T-helper 2 cell treated with Interferon-gamma antibody and Interleukin-4, amounts not matched to agents 100 ng/mL and 5 ng/mL, for 36 hours (primary cell): ENCODE results near the gene LGR4. TPM values are rescaled to one million over a fixed set of nuclear protein-coding genes. Genes with fewer than 3 reads are reported as not detected.

Experiments used
- intact Hi-C: fragments of 100-400 bp; cut with micrococcal nuclease; formaldehyde crosslinking; loops from one replicate; pipeline ENCODE4 v1.15.1; 2023
- total RNA-seq: library from RNA; stranded (reverse); gene quantifications from 2 replicates; pipeline ENCODE4 v1.2.3, GENCODE V29; 2022

LGR4 gene
- total RNA-seq, 1 donor from 2014 or later, result 0.11 TPM

DNA sequence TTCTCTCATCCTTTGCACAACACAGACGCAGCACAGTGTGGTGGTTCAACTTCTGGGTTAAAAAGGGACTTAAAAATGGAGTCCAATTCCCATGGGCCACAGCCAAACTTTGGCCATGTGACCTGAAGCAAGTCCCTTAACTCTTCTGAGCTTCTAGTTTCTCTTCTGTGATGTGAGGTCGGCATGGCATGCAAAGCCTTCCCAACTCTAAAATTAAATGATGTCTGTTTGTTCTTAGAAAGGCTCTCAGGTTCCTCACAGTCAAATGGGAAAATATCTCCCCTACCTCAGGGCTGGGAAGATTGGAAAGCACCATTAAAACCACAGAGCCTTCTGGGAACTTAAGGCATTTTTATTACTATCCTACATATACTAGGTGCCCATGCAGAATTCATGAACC, 38.8 kb downstream of the LGR4 start:
- intact Hi-C loops, result no loop called here

DNA sequence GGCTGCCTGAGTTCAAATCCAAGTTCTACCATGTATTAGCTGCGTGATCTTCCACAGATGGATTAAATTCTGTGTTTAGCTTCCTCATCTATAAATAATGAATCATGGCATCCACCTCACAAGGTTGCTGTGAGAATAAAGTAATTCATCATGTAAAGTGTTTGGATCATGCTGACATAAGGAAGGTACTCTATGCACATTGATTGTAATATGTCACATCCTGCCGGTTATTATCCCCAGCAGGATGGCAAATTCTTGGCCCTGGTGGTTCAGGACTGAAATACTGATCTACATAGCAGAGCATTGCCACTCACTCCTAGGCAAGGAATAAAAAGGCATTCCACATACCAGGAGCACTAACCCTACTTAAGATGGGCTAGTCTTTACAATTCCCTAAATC, 40.8 kb downstream of the LGR4 start:
- intact Hi-C loops, result no loop called here

GRCh38 chr11:27429761-27430393, 42.7 kb downstream of the LGR4 start:
- intact Hi-C loops, result no loop called here

DNA sequence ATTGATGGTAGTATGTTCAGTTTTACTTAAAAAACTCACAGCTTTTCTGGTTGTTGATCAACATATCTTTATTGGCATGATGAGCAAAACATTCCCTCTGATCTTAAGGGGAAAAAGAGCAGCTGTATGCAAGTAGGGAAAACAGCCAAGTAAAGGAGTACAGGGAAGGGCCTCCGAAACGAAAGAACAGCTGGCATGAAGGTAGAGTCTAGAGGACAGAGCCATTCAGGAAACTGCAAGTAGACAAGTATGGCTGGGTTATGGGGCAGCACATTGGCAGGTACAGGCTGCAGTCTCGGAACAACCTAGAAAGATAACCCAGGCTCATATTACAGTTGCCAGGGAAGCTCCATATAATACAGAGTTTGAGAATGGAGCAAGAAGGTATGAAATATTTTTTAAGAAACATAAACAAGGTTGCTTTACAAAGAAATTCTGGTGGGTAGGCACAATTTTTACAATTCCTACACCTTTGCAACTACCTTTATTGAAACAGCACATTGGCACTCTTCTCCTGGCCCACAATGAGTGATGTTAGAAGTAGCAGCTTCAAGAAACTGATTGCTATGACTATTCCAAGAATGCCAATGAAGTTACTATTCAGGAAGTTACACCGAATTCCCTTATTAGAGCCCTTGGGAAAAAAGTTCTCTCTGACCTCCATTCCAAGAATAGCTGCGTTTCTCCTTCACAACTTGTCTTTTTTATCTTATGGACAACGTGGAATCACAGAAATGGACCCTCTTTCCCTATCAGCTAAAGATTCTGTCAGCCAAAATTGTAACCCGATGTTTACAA, 45.2 kb downstream of the LGR4 start:
- intact Hi-C loops, result no loop called here

GRCh38 chr11:27425814-27426213, 46.8 kb downstream of the LGR4 start:
- intact Hi-C loops, result no loop called here

DNA sequence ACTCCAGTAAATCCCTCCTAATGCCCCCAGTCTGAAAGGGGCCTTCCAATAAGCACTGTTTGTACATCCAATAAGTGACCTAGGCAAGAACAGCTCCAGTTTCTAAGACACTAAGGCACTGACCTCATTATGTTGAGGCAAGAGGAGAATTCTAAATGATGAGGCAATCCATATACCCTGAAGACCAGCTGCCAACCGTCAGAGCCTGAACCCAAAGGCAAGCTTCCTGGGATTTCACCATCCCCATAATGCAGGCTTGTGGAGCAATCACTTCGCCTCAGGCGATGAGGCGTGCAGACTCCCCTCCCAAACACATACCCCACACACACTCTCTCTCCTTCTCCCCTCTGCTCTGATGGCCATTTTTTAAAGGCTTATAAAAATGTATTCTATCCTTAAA, 49.5 kb downstream of the LGR4 start:
- intact Hi-C loops, result no loop called here

- intact Hi-C loops, result no loop called here
These were observed 50.6 kb downstream of the LGR4 start for GRCh38 chr11:27421819-27422494.

GRCh38 chr11:27420722-27421572, 51.6 kb downstream of the LGR4 start:
- intact Hi-C loops, result no loop called here

DNA sequence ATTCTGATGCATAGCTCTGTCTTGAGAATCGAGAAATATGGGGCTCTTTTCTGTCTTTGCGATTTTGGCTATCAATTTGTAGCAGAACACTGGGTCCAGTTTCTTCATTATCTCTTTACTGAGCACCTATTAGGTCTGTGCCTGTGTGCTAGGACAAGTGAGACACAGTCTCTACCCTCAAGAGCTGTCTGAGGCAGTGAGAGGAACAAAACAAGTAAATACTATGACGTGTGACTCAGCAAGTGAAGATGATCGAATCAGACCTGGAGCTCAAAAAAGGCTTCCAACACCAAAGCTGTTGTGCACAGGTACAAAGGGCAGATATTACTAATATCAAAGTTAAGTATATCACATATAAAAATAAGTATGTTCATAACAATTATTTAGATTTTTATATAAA, 52.4 kb downstream of the LGR4 start:
- intact Hi-C loops, result no loop called here

DNA sequence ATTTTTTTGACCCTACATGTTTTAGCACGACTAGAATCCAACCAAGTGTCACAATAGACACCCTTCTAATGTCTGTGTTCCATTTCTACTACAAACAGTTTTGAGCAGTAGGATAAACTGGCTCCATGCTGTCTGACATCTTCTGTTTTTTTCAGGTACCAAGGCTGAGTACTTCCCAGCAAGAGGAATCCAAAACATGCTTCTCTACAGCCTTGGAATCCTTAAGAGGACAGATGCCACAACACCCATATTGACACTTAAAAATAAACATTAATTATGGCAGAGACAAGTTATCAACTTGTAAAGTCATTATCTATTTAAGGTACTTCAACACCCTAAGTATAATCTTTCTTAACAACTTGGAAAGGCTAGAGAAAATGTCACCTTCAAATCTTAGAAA, 54.2 kb downstream of the LGR4 start:
- intact Hi-C loops, result loop anchor here (10.0 kb wide), 1 partner anchor 64 kb away; no protein-coding TSS in a partner anchor

DNA sequence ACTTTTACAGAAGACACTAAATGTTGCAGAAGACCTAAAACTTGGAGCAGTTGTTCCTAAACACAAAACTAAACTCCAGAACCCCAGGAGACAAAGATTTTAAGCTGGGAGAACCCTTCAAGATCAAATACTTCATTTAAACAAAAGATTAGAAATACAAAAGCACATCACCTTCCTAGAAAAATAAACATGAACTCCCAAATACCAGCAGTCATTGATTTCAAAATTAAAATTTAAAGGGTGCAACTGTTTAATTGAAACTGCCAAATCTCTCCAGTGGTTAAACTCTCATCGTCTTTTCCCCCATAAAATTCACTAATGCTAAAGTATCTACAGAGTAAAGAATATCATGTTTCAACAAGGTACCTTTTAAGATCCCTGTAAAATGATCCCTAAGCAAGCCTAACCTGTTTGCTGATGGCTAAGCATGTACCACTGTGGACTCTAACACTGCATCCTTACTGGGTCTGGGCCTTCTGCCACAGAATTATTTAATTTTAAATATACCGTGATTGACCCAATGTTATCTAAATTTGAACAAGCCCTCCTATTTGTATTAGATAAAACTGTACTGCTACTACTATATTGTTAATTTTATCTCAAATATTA, 55.9 kb downstream of the LGR4 start:
- intact Hi-C loops, result loop anchor here (10.0 kb wide), 1 partner anchor 62 kb away; no protein-coding TSS in a partner anchor

- intact Hi-C loops, result loop anchor here (10.0 kb wide), 1 partner anchor 60 kb away; no protein-coding TSS in a partner anchor
These were observed 57.9 kb downstream of the LGR4 start for GRCh38 chr11:27414644-27415043.

- intact Hi-C loops, result loop anchor here (10.0 kb wide), 1 partner anchor 58 kb away; no protein-coding TSS in a partner anchor
These were observed 59.4 kb downstream of the LGR4 start for GRCh38 chr11:27413218-27413617.

- intact Hi-C loops, result loop anchor here (10.0 kb wide), 1 partner anchor 57 kb away; no protein-coding TSS in a partner anchor
These were observed 60.3 kb downstream of the LGR4 start for GRCh38 chr11:27412192-27412691.

DNA sequence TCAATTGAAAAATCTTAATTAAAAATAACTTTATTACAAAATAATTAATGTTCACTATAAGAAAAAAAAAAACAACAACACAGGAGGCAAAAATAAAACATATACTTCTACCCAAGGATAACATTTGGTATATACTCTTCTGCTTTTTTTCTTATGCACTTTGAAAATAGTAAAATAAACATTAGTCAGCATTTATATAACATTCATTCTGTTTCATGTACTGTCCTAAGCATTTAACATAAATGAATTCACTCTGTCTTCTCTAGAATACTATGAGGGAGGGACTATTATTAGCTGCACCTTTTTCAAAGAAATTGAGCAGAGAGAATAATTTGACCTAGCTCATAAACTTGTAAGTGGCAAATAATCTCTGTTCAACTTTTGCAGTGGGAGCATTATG, 61.3 kb downstream of the LGR4 start:
- intact Hi-C loops, result loop anchor here (10.0 kb wide), 1 partner anchor 57 kb away; no protein-coding TSS in a partner anchor

GRCh38 chr11:27410272-27410671, 62.3 kb downstream of the LGR4 start:
- intact Hi-C loops, result loop anchor here (10.0 kb wide), 1 partner anchor 55 kb away; no protein-coding TSS in a partner anchor

- intact Hi-C loops, result loop anchor here (10.0 kb wide), 1 partner anchor 55 kb away; no protein-coding TSS in a partner anchor
These were observed 62.8 kb downstream of the LGR4 start for GRCh38 chr11:27409742-27410141.

GRCh38 chr11:27409049-27409448, 63.5 kb downstream of the LGR4 start:
- intact Hi-C loops, result no loop called here

- intact Hi-C loops, result no loop called here
These were observed 64.3 kb downstream of the LGR4 start for GRCh38 chr11:27408246-27408800.
